HepG2 (cell line): Measurements from ENCODE around the gene MAN1C1. TPM values are rescaled to one million over a fixed set of nuclear protein-coding genes. Genes with fewer than 3 reads are reported as not detected.

Experiments used
- ADNP ChIP-seq: sonication (generic); formaldehyde crosslinking; IDR thresholded peaks from 2 replicates; pipeline ENCODE4 v1.4.0; 2020; ENCODE audit warnings: missing genetic modification reagents
- ARNTL ChIP-seq: sonication (generic); formaldehyde crosslinking; IDR thresholded peaks from 2 replicates; pipeline ENCODE4 v1.4.0; 2020; ENCODE audit warnings: mild to moderate bottlenecking, missing genetic modification reagents
- DRAP1 ChIP-seq: IDR thresholded peaks from 2 replicates; pipeline ENCODE4 v1.6.1; 2016; ENCODE audit warnings: missing genetic modification reagents, missing compliant biosample characterization
- ERF ChIP-seq: IDR thresholded peaks from 2 replicates; pipeline ENCODE4 v1.6.1; 2018; ENCODE audit warnings: missing biosample characterization, missing genetic modification reagents
- HDAC2 ChIP-seq: sonication (generic); formaldehyde crosslinking; IDR thresholded peaks from 2 replicates; pipeline ENCODE4 v1.4.0; 2020; ENCODE audit warnings: missing genetic modification reagents
- HMG20A ChIP-seq: IDR thresholded peaks from 2 replicates; pipeline ENCODE4 v1.6.1; 2016; ENCODE audit warnings: borderline replicate concordance
- HNRNPK ChIP-seq: fragments of 200-400 bp; formaldehyde crosslinking; IDR thresholded peaks from 2 replicates; pipeline ENCODE4 v1.6.1; 2018; ENCODE audit warnings: low read length, low read depth, moderate library complexity, mild to moderate bottlenecking; ENCODE audit not compliant: poor library complexity, severe bottlenecking
- MED1 ChIP-seq: sonication (generic); formaldehyde crosslinking; IDR thresholded peaks from 2 replicates; pipeline ENCODE4 v1.4.0; 2020; ENCODE audit warnings: missing genetic modification reagents
- MIXL1 ChIP-seq: IDR thresholded peaks from 2 replicates; pipeline ENCODE4 v1.6.1; 2016
- MTA3 ChIP-seq: sonication (generic); formaldehyde crosslinking; IDR thresholded peaks from 2 replicates; pipeline ENCODE4 v1.4.0; 2020; ENCODE audit warnings: missing genetic modification reagents
- PATZ1 ChIP-seq: sonication (generic); formaldehyde crosslinking; IDR thresholded peaks from 2 replicates; pipeline ENCODE4 v1.4.0; 2020; ENCODE audit warnings: missing genetic modification reagents
- PAXIP1 ChIP-seq: sonication (generic); formaldehyde crosslinking; conservative IDR thresholded peaks from 2 replicates; pipeline ENCODE4 v1.4.0; 2020; ENCODE audit warnings: mild to moderate bottlenecking, missing genetic modification reagents, moderate library complexity
- ZNF251 ChIP-seq: sonication (generic); formaldehyde crosslinking; IDR thresholded peaks from 2 replicates; pipeline ENCODE4 v1.9.0; 2021; ENCODE audit warnings: mild to moderate bottlenecking, missing genetic modification reagents
- ZNF737 ChIP-seq: sonication (generic); formaldehyde crosslinking; IDR thresholded peaks from 2 replicates; pipeline ENCODE4 v1.5.0; 2020; ENCODE audit warnings: missing genetic modification reagents, mild to moderate bottlenecking, borderline replicate concordance
- polyA plus RNA-seq, 8 experiments: library from polyadenylated mRNA; depleted of rRNA in 3 of 8; stranded (reverse) in 7 of 8; unstranded in 1 of 8; fragments of >200 nt; fragmentation: Illumina TruSeq in 4 of 8; extraction: Trizol in 4 of 8; gene quantifications; 2 replicates each; pipeline versions ENCODE4 v1.2.1 to v1.2.3, GENCODE V29; 2011 to 2016; ENCODE audit warnings: low read depth in 4 of 8, missing spikeins in 1 of 8, mixed read lengths in 1 of 8; ENCODE audit not compliant: insufficient read depth in 1 of 8
- total RNA-seq, 5 experiments: library from RNA; depleted of rRNA; stranded (reverse); fragments of >200 nt; fragmentation: Illumina TruSeq; extraction: Trizol; gene quantifications; 2 replicates each; pipeline ENCODE4 v1.2.3, GENCODE V29; 2016; ENCODE audit warnings: low read depth in 1 of 5
- TF ChIP-seq, protein P1 (sequence below): sonication (generic); formaldehyde crosslinking; conservative IDR thresholded peaks from 2 replicates; pipeline ENCODE4 v1.4.0; 2020; ENCODE audit warnings: missing genetic modification reagents
- TF ChIP-seq, protein P2 (sequence below): sonication (generic); formaldehyde crosslinking; IDR thresholded peaks from 2 replicates; pipeline ENCODE4 v1.4.0; 2020; ENCODE audit warnings: mild to moderate bottlenecking, missing genetic modification reagents

Gene MAN1C1
- total and polyA plus RNA-seq, 2 of the 13 experiments (the other 11 are each of a cell fraction or from before 2014, with no cell fraction given): 0.18 to 0.49 TPM

DNA sequence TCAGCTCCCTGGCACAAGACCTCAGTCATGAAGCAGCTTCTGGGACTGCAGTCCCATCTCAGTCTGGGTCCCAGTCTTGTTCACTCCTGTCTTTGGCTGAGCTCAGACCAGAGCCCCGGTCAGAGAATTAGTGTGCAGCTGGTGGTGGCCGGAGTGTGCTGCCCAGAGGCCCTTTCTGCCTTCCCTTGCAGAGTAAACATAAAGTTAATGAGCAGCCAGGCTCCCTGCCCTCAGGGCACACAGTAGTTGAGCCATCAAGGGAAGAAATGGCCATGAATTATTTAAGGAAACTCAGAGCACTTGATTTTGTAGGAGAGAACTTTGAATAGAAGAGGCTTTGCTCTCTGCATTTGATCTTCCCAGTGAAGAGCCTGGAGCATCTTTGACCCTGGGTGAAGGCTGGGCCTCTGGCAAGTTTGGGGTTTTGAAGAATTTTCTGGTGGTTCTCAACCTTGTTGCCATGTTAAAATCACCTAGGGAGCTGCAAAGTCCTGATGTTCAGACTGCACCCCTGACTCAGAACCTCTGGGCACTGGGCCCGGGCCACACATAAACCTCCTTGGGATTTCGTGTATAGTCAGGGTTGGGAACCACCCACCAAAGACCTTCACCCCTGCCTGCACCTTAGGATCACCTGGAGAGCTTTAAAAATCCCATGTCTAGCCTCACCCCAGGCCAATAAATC is 157.0 kb downstream of the MAN1C1 start (continued):
- TF ChIP-seq, protein P1, sequence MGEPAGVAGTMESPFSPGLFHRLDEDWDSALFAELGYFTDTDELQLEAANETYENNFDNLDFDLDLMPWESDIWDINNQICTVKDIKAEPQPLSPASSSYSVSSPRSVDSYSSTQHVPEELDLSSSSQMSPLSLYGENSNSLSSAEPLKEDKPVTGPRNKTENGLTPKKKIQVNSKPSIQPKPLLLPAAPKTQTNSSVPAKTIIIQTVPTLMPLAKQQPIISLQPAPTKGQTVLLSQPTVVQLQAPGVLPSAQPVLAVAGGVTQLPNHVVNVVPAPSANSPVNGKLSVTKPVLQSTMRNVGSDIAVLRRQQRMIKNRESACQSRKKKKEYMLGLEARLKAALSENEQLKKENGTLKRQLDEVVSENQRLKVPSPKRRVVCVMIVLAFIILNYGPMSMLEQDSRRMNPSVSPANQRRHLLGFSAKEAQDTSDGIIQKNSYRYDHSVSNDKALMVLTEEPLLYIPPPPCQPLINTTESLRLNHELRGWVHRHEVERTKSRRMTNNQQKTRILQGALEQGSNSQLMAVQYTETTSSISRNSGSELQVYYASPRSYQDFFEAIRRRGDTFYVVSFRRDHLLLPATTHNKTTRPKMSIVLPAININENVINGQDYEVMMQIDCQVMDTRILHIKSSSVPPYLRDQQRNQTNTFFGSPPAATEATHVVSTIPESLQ (CRISPR knock-in tag): no peak
- TF ChIP-seq MED1 (CRISPR knock-in tag) (no peak), HDAC2 (CRISPR knock-in tag) (peak; percentile 63; the same call in 1 of the 2 replicates), HMG20A (CRISPR knock-in tag) (peak; percentile 35; the same call in 1 of the 2 replicates), ERF (CRISPR knock-in tag) (0 out of 2 replicates have a peak, but pooled peaks have one; percentile 16), PAXIP1 (CRISPR knock-in tag) (peak; percentile 86), HNRNPK (no peak), ARNTL (CRISPR knock-in tag) (0 out of 2 replicates have a peak, but pooled peaks have one; percentile 24), DRAP1 (CRISPR knock-in tag) (peak; percentile 49; the same call in 1 of the 2 replicates), PATZ1 (CRISPR knock-in tag) (peak; percentile 49), ZNF251 (CRISPR knock-in tag) (no peak), MTA3 (CRISPR knock-in tag) (no peak), ZNF737 (CRISPR knock-in tag) (no peak), ADNP (CRISPR knock-in tag) (no peak), MIXL1 (CRISPR knock-in tag) (peak; percentile 83; the same call in 1 of the 2 replicates)
- TF ChIP-seq, protein P2, sequence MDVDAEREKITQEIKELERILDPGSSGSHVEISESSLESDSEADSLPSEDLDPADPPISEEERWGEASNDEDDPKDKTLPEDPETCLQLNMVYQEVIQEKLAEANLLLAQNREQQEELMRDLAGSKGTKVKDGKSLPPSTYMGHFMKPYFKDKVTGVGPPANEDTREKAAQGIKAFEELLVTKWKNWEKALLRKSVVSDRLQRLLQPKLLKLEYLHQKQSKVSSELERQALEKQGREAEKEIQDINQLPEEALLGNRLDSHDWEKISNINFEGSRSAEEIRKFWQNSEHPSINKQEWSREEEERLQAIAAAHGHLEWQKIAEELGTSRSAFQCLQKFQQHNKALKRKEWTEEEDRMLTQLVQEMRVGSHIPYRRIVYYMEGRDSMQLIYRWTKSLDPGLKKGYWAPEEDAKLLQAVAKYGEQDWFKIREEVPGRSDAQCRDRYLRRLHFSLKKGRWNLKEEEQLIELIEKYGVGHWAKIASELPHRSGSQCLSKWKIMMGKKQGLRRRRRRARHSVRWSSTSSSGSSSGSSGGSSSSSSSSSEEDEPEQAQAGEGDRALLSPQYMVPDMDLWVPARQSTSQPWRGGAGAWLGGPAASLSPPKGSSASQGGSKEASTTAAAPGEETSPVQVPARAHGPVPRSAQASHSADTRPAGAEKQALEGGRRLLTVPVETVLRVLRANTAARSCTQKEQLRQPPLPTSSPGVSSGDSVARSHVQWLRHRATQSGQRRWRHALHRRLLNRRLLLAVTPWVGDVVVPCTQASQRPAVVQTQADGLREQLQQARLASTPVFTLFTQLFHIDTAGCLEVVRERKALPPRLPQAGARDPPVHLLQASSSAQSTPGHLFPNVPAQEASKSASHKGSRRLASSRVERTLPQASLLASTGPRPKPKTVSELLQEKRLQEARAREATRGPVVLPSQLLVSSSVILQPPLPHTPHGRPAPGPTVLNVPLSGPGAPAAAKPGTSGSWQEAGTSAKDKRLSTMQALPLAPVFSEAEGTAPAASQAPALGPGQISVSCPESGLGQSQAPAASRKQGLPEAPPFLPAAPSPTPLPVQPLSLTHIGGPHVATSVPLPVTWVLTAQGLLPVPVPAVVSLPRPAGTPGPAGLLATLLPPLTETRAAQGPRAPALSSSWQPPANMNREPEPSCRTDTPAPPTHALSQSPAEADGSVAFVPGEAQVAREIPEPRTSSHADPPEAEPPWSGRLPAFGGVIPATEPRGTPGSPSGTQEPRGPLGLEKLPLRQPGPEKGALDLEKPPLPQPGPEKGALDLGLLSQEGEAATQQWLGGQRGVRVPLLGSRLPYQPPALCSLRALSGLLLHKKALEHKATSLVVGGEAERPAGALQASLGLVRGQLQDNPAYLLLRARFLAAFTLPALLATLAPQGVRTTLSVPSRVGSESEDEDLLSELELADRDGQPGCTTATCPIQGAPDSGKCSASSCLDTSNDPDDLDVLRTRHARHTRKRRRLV (CRISPR knock-in tag): no peak
